CMK (cell line): ENCODE measurements around the gene UGT1A7.
A peak's percentile ranks its signal among the peaks of the same experiment; 100 is the strongest.
"Not testable (repeated sequence)": the region's sequence is repeated elsewhere in the genome, so short reads cannot be mapped to it uniquely, and the experiment has no call there.

ENCODE experiments used
- DNase-seq: peaks from one replicate; pipeline ENCODE4 v3.0.0-alpha.2; 2010; ENCODE audit warnings: low read depth

Gene UGT1A7

DNA sequence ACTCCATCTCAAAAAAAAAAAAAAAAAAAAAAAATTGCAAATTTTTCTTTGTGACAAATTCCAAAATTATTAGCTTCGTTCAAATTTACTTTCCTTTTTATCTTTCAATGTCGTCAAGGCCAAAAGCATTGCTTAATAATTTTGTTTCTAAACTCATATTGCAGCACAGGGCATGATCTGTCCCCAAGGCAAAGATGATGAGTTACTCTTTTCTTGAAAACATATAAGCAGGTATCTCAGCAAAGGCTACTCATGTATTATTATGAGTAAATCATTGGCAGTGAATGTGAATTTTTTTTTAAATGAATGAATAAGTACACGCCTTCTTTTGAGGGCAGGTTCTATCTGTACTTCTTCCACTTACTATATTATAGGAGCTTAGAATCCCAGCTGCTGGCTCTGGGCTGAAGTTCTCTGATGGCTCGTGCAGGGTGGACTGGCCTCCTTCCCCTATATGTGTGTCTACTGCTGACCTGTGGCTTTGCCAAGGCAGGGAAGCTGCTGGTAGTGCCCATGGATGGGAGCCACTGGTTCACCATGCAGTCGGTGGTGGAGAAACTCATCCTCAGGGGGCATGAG is at the start of gene UGT1A7:
UGT1A7 (plus strand) TSS at position 381 of the 579 bp plus-strand sequence; CDS start at position 418, 37 bp downstream.
- DNase-seq, result no peak

DNA sequence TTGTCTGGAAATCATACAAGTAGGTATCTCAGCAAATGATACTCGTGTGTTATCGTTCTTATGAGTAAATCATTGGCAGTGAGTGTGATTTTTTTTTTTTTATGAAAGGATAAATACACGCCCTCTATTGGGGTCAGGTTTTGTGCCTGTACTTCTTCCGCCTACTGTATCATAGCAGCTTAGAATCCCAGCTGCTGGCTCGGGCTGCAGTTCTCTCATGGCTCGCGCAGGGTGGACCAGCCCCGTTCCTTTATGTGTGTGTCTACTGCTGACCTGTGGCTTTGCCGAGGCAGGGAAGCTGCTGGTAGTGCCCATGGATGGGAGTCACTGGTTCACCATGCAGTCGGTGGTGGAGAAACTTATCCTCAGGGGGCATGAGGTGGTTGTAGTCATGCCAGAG is 45.4 kb upstream of the UGT1A7 start, which contains the start of gene UGT1A10:
UGT1A10 (plus strand) TSS at position 143 of the 400 bp plus-strand sequence; CDS start at position 218, 75 bp downstream.
- not testable (repeated sequence) for DNase-seq

GRCh38 chr2:233638836-233639235 is 42.9 kb upstream of the UGT1A7 start:
- no peak for DNase-seq

GRCh38 chr2:233639860-233640259 is 41.8 kb upstream of the UGT1A7 start:
- DNase-seq, result no peak

DNA sequence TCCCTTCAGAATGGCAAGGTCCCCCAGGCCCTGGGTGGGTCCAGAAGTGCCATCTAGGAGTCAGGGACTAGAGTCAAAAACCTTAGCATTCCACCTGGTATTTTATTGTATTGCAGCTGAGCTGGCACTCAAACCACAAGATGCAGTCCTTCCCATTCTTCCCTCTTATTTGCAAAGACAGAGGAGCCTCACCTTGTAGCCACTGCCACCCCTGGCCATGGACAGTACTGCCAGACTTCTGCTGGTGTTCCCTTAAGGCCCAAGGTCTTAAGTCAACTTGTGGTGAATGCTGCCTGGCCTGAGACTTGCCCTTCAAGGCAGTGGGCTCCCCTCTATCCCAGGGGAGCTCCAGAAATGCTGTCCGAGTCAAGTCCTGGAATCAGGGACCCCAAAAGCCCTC is 38.6 kb upstream of the UGT1A7 start:
- peak; percentile 3 for DNase-seq

GRCh38 chr2:233646033-233646432 is 35.7 kb upstream of the UGT1A7 start:
- DNase-seq, result not testable (repeated sequence)

- no peak for DNase-seq
These were observed 30.7 kb upstream of the UGT1A7 start for GRCh38 chr2:233650981-233651380.

DNA sequence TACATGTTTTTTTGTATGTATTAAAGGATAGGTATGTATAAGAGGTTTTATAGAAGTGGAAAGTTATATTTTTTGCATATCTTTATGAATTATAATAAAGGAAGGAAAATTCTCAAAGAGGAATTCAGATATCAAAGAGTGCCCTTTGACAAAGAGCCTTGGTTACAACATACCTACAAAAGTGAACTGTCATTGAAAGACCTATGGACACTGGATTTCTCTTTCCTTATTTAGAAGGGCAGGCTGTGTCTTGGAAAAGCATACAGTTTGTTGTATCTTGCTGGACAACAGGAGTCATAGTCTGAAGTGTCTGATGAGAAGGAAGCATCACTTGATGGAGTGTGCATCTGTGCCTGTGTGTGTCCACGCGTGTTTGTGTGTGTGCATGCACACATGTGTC is 30.3 kb upstream of the UGT1A7 start:
- no peak for DNase-seq

GRCh38 chr2:233654501-233654900 is 27.2 kb upstream of the UGT1A7 start:
- no peak for DNase-seq

GRCh38 chr2:233655043-233655442 is 26.7 kb upstream of the UGT1A7 start:
- no peak for DNase-seq

DNA sequence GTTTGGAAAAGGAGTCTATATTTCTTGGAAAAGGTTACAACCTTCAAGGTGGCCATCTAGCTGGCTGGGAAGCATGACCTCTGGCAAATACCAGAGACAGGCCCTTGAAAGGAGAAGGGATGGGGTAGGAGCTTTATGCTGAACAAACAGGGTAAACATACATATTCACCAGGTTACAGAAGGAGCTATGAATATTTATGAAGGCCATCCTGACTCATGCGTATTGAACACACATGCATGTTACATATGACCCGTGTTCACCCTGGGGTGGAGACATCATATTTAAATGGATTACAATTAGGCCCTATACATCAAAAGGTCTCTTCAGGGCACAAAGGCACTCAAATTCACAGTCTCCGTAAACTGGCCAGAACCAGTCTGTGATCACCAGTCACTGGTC is 25.8 kb upstream of the UGT1A7 start:
- DNase-seq, result not testable (repeated sequence)

GRCh38 chr2:233656443-233656842 is 25.3 kb upstream of the UGT1A7 start:
- DNase-seq, result no peak

DNA sequence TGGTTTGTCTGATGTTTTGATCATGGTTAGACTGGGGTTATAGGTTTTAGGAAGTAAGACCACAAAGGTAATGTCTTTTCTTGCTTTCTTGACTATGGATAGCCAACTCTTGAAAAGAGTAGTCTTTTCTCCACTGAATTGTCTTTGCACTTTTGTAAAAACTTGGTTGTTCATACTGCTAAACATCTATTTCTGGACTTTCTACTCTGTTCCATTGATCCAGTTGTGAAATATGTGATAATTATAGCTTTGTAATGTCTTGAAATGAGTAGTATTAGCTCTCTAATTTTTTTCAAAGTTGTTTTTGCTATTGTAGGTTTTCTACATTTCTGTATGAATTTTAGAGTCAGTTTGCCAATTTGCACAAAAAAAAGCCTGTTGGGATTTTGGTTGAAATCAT is 23.1 kb upstream of the UGT1A7 start:
- DNase-seq, result no peak

DNA sequence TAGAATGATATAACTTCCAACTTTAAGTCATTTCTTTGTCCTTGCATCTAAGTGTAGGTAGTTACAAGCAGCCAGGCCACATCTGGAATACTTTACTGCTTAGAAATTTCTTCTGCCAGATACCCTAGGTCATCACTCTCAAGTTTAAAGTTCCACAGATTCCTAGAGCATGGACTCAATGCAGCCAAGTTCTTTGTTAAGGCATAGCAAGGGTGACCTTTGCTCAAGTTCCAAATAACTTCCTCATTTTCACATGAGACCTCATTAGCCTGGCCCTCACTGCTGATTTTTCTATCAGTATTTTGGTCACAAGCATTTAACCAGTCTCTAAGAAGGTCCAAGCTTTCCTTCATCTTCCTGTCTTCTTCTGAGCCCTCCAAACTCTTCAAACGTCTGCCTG is 17.8 kb upstream of the UGT1A7 start:
- no peak for DNase-seq

GRCh38 chr2:233668605-233669260 is 13.0 kb upstream of the UGT1A7 start:
- no peak for DNase-seq

DNA sequence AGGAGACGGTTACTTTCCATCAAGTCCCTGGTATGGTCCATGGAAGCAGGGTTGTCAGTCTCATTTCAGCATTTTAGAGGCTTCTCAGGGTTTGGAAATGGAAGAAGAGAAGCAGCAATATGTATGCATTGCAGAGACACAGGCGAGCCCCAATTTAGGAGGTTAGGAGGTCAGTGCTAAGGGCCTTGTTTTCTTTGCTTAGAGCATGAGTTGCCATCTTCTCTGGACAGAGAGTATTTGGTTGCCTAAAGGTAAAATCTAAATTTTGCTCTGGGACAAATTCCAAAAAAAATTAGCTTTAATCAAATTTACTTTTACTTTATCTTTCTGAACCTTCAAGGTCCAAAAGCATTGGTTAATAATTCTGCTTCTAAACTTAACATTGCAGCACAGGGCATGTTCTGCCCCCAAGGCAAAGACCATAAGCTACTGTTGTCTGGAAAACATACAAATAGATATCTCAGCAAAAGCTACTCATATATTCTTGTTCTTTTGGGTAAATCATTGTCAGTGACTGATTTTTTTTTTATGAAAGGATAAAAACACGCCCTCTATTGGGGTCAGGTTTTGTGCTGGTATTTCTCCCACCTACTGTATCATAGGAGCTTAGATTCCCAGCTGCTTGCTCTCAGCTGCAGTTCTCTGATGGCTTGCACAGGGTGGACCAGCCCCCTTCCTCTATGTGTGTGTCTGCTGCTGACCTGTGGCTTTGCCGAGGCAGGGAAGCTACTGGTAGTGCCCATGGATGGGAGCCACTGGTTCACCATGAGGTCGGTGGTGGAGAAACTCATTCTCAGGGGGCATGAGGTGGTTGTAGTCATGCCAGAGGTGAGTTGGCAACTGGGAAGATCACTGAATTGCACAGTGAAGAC is 10.2 kb upstream of the UGT1A7 start, which contains the start of gene UGT1A9:
UGT1A9 (plus strand) TSS at position 609 of the 872 bp plus-strand sequence; CDS start at position 646, 37 bp downstream.
- no peak for DNase-seq

- DNase-seq, result no peak
These were observed 8.8 kb upstream of the UGT1A7 start for GRCh38 chr2:233672886-233673285.

- DNase-seq, result no peak
These were observed 7.8 kb upstream of the UGT1A7 start for GRCh38 chr2:233673896-233674295.

DNA sequence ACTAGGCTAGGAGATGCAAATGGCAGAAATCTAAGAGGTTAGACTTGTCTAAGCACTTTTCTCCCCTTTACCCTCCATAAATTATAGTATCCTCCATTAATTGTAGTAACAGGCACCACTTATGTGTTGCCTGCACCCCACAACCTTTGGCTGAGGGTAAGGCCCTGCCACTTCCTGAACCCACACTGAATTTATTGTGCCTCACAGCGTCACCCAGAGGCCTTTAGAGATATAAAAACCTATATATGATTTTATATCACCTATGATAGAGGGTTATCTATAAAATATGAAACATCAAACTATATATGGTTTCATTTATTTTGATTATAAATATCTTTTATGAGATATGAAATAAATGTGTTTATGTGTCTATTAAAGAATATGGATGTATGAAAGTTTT is 7.4 kb upstream of the UGT1A7 start:
- DNase-seq, result no peak

- no peak for DNase-seq
These were observed 6.7 kb upstream of the UGT1A7 start for GRCh38 chr2:233674995-233675394.

DNA sequence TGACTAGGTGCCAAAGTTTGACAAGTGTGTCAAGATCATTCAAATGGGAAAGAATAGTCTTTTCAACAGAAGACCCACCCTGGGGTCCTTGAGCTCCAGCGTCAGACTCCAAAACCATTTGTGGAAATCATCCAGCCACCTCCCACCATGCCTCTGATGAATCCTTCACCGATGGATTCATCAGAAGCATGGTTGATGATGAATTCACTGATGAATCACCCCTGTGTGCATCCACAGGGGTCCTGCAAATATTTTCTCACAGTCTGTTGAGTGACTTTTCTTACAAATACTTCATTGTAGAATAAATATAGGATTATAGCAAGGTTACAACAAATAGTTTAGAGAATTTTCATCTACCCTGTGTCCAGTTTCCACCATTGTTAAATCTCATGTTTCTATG is 5.7 kb upstream of the UGT1A7 start:
- no peak for DNase-seq

DNA sequence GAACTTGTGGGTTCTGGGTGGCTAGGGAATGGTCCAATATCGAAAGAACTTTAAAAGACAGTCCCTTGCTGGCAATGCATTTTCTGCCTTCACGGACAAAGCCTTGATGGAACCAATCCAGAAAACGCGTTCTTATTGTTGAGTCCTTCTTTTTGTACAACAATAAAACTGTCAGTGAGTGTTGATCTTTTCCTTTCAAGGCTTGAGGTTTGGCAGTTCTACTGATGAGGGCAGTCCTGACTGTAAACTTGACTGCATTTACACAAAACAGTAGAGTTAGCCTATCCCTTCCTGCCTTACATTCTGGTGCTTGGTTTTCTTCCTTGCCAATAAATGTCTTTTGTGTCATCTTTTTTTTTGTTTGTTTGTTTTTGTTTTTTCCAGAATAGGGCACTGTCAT is 2.5 kb upstream of the UGT1A7 start:
- no peak for DNase-seq
